GM18909 (cell line): Measurements from ENCODE around the gene TRIP10.
"Not testable (repeated sequence)": the region's sequence is repeated elsewhere in the genome, so short reads cannot be mapped to it uniquely, and the experiment has no call there.

Experiments used
- ATAC-seq: cut with Tn5 transposase; IDR thresholded peaks from one replicate; pipeline ENCODE4 v1.9.1; 2021; ENCODE audit warnings: mild to moderate bottlenecking; ENCODE audit not compliant: unreplicated experiment, poor library complexity

TRIP10 gene, protein sequence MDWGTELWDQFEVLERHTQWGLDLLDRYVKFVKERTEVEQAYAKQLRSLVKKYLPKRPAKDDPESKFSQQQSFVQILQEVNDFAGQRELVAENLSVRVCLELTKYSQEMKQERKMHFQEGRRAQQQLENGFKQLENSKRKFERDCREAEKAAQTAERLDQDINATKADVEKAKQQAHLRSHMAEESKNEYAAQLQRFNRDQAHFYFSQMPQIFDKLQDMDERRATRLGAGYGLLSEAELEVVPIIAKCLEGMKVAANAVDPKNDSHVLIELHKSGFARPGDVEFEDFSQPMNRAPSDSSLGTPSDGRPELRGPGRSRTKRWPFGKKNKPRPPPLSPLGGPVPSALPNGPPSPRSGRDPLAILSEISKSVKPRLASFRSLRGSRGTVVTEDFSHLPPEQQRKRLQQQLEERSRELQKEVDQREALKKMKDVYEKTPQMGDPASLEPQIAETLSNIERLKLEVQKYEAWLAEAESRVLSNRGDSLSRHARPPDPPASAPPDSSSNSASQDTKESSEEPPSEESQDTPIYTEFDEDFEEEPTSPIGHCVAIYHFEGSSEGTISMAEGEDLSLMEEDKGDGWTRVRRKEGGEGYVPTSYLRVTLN

DNA sequence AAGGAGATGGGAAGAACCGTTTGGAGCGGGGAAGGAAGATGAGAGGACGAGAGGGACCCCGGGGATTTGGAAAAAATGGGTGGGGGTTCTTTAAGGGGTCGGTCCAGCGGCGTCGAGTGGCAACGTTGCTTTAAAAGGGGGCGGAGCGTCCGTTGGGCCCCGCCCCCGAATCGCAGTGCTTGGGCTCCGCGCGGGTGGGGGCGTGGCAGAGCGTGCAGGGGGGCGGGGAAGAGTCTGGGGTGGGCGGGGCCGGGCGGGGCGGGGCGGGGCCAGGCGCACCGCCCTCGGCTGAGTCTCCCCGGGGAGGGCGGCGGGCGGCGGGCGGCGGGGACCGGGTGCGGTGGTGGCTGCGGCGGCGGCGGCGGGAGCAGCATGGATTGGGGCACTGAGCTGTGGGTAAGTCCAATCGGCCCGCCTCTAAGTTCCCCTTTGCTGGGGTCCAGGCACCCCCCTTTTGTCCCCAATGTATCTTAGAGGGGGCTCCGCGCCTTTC, at the start of gene TRIP10:
TSS of gene TRIP10 (plus strand) at position 291 of the 493 bp plus-strand sequence. CDS start at position 373, 82 bp downstream.
- no peak for ATAC-seq

DNA sequence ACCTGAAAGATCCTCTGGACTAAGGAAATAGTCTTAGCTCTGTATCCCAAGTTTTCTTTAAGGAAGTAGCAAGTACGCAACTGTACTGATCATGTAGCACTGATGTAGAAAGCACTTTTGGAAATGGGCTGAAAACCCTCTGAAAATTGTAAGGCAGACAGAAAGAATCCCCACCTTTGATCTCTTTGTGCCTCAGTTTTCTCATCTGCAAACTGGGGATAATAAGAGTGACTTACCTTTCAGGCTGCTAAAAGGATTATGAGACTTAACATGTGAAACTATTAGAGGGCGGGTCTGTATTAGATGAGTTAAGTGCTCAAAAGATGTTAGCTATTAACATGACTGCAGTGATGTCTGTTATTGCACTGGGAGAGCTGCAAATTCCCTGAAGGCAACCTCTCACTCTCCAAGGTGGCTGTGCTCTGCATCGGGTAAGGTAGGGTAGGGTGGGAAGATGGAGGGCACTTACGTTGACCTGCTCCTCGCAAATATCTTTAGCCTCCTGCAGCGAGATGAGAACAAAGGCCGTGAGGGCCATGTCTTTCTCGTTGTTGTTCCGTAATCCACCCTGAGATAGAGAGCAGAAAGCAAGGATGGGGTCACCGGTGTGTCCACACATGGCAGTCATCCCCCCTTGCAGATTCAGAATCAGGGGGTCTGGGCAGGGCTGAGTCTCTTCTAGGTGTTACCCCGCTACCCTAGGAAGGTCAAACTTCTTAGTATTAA, 49.2 kb upstream of the TRIP10 start:
- ATAC-seq: no peak

DNA sequence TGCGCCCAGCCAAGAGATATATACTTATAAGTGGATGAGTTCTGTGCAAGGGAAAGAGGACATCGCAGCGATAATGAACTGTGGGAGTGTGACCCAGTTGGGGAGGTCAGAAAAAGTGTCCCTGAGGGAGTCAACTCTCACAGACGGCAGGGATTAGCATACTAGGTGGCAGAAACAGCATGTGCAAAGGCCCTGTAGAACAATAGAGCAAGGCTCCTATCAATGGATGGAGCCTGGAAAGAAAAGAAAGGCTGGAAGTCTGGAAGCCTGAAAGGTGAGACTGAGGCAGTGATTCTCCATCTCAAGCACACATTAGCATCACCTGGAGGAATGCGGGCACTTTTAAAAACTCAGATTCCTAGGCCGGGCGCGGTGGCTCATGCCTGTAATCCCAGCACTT, 48.1 kb upstream of the TRIP10 start:
- no peak for ATAC-seq

DNA sequence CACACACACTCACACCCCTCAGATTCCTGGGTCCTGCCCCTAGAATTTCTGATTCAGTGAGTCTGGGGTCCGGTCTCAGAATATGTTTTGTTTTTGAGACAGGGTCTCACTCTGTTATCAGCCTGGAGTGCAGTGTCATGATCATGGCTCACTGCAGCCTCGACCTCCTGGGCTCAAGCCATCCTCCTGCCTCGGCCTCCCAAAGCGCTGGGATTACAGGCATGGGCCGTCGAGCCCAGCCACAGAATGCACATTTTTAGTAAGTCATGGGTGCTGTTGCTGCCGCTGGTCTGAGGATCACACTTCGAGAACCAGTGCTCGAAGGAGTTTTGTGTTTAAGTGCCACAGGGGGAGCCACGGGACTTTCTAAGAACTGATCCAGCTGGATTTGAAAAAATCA, 47.5 kb upstream of the TRIP10 start:
- no peak for ATAC-seq

DNA sequence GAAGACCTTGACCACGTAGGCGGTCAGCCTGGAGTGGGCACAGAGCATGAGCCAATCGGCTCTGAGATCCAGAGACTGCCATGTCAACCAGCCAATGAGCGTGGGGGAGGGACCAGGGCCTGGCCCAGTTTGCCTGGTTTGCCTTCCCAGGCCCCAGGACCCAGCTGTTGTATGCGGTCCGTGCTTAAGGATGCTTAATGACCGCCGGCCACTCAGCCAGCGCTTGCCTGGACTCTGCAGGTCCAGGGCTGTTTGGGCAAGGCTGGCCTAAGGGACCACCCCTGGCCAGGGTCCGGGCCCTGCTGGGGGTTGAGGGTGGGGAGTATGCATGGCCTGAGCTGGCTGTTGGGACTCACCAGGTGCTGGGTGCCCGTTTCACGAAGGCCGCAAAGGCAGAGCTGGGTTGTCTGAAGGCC, 46.4 kb upstream of the TRIP10 start:
- ATAC-seq: no peak

DNA sequence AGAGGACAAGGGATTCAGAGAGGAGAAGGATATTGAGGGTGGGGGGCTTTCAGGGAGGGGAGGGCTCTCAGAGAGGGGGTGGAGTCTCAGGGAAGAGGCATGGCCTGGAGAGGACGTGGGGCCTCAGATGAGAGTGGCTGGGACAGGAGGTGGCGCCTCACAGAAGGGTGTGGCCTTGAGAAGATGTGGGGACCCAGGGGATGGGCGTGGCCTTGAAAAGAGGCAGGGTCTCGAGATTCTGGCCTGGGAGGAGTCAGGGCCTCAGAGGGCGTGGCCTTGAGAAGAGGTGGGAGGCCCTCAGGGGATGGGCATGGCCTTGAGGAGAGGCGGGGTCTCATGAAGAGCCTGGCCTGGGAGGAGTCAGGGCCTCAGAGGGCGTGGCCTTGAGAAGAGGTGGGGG, 45.8 kb upstream of the TRIP10 start:
- no peak for ATAC-seq

DNA sequence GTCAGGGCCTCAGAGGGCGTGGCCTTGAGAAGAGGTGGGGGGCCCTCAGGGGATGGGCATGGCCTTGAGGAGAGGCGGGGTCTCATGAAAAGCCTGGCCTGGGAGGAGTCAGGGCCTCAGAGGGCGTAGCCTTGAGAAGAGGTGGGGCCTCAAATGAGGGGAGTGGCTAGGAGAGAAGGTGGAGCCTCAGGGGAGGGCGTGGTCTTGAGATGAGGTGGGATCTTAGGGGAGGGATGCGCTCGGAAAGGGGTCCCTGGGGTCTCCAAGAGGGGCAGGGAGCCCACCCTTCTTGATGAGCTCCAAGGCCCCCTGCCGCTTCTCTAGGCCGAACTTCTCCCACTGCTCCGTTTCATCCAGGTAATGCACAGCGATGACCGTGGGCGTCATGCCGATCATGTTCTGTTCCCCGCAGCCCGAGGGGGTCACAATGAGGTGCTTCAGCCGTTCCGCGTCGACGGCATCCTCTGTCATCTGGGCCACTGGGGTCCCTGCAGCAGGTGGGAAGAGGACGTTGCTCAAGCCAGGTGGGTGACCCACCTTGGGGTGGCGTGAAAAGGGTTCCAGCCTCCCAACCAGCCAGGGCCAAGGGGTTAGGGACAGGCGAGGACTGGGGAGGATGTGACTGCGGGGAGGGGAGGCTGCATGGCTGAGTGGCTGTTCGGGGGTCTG, 45.2 kb upstream of the TRIP10 start:
- ATAC-seq: no peak

DNA sequence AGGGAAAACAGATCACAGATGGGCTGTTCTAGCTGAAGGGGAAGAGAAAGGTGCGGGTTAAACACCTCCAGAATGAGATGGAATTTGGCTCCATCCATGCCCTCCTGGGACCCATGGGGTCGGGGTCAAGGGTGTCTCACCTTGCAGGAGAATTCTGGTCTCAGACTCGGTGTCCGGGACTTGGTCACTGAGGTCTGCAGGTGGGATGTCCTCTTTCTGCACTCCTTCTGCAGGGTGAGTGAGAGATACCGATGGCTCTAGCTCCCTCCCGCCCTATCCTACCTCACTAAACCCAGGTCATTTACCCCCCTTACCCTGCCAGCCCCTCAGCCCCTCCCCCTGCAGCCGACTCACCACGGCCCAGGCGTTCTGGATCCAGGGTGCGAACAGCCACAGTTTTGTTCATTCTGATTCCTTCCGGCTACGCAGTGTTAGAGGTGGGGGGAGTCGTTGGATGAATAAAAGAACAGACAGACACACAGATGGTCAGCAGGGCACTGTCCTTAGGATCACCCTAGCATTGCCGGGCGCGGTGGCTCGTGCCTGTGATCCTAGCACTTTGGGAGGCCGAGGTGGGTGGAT, 43.1 kb upstream of the TRIP10 start:
- ATAC-seq: no peak

DNA sequence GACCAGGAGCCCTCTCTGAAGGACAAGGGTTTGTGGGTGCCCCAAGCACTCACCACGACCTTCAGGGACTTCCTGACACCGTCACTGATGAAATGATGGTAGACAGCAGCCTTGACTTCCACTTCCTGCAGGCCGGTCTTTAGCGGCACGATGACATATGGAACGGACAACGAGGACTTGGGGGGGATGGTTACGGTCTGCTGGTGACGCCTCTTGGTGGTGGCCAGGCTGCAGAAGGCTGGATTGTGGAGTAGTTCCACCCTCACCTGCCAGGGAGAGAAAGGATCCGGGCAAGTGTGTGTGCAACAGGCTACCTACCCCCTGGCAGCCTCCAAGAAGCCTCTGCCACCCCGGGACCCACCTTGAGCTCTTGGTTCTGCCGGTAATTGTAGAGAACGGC, 42.2 kb upstream of the TRIP10 start:
- ATAC-seq: no peak

DNA sequence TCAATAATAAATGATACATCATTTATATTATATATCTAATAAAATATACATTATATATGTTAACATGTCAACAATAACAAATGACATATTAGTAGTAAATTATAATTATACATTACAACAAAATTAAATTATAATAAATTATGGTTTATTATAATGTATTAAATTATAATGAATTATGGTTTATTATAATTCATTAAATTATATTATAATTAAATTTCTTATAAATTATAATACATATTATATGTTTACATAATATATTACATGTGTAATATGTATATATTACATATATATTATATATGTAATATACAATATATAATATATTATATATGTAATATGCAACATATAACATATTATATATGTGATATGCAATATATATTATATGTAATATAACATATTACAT, 39.5 kb upstream of the TRIP10 start:
- no peak for ATAC-seq

DNA sequence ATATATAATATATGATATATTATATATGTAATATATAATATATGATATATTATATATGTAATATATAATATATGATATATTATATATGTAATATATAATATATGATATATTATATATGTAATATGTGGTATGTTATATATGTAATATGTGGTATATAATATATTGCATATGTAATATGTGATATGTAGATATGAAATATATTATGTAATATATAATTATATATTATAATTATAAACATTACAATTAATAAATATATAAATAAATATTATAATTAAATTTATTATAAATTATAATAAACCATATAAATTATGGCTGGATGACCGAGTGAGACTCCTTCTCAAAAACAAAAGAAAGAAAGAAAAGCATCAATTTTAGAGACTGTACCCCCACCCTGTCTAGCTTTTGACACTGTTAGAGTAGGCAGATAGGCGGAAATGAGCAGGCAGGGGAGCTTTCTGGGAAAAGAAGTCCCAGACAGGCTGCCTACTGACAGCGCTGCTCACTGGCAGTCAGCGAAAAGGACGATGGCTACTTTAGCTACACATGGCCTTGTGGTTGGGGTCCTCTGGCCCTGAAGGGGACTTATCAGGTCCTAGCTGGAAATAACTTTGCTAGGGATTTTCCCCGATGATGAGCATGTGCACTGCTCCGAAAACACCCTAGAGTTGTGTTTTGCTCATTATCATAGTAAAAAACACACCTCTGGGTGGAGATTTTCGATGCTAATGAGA, 38.7 kb upstream of the TRIP10 start:
- ATAC-seq: no peak

DNA sequence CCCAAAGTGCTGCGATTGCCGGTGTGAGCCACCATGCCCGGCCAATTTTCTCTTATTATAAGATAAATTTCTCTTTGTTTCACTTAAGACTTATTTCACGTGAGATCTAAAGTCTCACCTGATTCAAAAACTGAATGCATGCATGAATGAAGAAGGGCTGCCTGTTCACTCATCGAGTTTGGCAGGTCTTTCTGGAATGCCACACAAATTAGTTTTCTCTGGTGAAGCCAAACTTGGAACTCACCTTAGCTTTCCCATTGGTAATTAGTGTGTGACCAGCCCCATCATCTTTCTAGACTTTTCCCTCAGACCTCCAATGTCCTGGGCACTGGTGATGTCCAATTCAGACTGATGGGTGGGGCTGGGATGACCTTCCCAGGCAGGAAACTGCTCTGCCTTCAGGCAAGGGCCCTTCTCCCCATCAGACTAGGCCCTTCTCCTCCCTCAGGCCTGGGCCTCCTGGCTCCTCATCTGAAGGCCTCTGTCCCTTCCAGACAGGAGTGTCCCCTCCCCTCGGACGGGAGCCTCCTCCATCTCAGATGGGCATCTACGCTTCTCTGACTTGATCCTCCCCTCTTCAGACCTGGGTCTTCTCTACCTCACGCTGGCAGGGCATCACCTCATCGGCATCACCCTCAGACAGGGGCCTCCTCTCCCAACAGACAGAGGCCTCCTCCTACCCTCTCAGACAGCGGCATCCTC, 33.4 kb upstream of the TRIP10 start:
- ATAC-seq: no peak

DNA sequence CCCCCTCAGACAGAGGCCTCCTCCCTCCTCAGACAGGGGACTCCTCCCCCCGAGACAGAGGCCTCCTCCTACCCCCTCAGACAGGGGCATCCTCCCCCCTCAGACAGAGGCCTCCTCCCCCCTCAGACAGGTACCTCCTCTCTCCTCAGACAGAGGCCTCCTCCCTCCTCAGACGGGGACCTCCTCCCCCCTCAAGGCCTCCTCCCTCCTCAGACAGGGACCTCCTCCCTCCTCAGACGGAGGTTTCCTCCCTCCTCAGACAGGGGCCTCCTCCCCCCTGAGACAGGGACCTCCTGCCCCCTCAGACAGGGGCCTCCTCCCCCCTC, 32.9 kb upstream of the TRIP10 start:
- ATAC-seq: no peak

DNA sequence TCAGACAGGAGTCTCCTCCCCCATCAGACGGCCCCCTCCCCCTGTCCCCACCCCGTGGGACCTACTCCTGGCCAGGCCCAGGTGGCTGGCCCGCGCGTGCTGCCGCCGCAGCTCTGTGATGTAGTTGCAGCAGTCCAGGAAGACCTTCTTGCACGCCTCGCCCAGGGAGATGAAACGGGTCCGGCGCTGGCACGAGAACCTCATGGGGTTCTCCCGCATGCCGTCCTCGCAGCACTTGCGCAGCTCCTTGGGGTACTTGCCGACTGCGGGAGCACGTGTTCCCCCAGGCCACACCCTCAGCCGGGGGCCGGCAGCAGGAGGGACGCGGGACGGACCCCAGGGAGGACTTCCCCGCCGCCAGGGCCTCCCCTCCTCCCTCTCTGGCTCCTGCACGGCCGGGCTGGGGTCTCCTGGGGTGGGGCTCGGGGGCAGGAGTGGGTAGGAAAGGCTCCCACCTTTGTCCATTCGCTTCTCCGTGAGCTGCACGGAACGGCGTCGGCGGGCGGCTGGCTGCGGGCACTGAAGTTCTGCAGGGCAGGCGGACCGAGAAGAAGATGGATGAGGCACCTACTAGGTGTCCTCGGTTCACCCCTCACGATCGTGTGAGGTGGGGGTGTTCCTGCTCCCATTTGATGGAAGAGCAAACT, 32.3 kb upstream of the TRIP10 start:
- no peak for ATAC-seq

DNA sequence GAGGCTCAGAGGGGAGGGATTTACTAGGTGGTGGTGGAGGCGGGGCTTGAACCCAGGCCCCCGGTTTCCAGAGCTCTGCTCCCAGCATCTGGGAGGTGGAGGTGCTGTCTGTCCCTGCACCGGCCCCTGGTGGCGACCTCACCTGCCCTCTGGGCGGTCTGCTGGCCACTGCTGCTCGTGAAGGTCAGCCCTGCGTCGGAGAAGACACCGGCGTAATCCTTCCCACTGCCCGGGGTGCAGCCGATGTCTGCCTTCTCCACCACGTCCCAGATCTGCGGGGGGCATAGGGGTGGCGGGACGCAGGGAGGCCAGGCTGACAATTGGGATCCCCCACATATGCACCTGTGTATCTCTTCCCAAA, 31.8 kb upstream of the TRIP10 start:
- no peak for ATAC-seq

DNA sequence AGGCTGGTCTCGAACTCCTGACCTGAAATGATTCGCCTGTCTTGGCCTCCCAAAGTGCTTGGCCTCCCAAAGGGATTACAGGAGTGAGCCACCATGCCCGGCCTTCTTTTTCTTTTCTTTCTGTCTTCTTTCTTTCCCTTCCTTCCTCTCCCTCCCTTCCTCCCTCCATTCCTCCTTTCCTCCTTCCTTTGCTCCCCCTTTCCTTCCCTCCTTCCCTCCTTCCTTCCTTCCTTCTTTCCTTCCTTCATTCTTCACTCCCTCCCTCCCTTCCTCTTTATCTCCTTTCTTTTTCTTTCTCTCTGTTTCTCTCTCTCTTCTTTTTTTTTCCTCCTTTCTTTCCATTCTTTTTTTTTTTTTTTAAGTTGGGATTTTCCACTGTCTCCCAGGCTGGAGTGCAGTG, 31.1 kb upstream of the TRIP10 start:
- no peak for ATAC-seq

DNA sequence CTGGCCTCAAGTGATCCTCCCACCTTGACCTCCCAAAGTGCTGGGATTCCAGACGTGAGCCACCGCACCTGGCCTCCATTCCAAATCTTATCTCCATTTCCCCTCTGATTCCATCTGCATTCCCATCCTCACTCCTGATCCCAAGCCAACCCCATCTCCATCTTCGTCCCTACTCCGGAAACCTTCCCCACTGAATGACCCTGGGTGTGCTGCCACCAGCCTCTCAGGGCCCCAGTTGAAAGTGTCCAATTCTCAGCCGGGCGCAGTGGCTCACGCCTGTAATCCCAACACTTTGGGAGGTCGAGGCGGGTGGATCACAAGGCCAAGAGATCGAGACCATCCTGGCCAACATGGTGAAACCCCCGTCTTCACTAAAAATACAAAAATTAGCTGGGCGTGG, 30.6 kb upstream of the TRIP10 start:
- ATAC-seq: not testable (repeated sequence)

DNA sequence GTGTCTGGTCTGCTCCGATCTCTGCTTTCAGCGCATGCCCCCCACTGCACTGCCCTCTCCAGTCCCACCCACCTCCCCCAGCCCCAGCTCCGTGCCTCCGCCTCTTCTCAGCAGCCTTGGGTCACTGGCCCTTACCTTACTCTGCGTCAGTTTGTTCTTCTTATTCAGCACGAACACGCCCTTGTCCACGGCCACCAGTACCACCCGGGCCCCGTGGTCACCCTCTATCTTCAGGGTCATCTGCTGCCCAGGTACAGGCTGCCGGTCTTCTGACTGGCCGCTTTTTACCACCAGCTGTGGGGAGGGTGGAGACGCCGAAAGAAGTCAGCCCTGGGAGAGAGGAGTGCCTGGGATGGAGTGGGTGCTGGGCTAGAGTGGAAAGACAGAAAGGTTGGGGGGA, 29.9 kb upstream of the TRIP10 start:
- no peak for ATAC-seq
